Sigmoid colon (tissue), 7 donors: ENCODE results near the gene SUSD1. TPM values are rescaled to one million over a fixed set of nuclear protein-coding genes. Genes with fewer than 3 reads are reported as not detected.

ENCODE experiments used
- DNase-seq: peaks from one replicate; pipeline ENCODE4 v3.0.0-alpha.2; 2019
- H3K27ac ChIP-seq, 4 donors: fragments of 200-600 bp; sonication (generic); one replicate each; pipeline ENCODE4 v1.5.1; 2016 to 2019; ENCODE audit warnings: mild to moderate bottlenecking in 1 of 4
- H3K27me3 ChIP-seq, 3 donors: fragments of 200-600 bp; sonication (generic); one replicate each; pipeline ENCODE4 v1.5.1; 2019; ENCODE audit warnings: mild to moderate bottlenecking in 1 of 3
- H3K36me3 ChIP-seq, 4 donors: fragments of 200-600 bp; sonication (generic); one replicate each; pipeline ENCODE4 v1.5.1; 2016 to 2019
- H3K4me1 ChIP-seq, 4 donors: fragments of 200-600 bp; sonication (generic); one replicate each; pipeline ENCODE4 v1.5.1; 2017 to 2019
- H3K4me3 ChIP-seq, 4 donors: fragments of 200-600 bp; sonication (generic); one replicate each; pipeline ENCODE4 v1.5.1; 2017 to 2019; ENCODE audit warnings: mild to moderate bottlenecking in 2 of 4, moderate library complexity in 1 of 4
- H3K9me3 ChIP-seq, 4 donors: fragments of 200-600 bp in 3 of 4; sonication (generic) in 3 of 4; one replicate each; pipeline versions ENCODE4 v1.5.1 to v1.6.1; 2013 to 2019
- CTCF ChIP-seq, 4 experiments: fragments of 450-650 bp in 3 of 4; fragments of 200-600 bp in 1 of 4; IDR thresholded peaks; one replicate each; pipeline ENCODE4 v1.5.1; 2016 to 2019; ENCODE audit warnings: antibody characterized with exemption in 4 of 4, mild to moderate bottlenecking in 3 of 4, moderate library complexity in 2 of 4
- EP300 ChIP-seq, 4 donors: sonication (generic); formaldehyde crosslinking; IDR thresholded peaks; one replicate each; pipeline ENCODE4 v1.6.1; 2017; ENCODE audit warnings: antibody characterized with exemption in 4 of 4
- POLR2A ChIP-seq, 2 donors: fragments of 450-650 bp; IDR thresholded peaks; one replicate each; pipeline ENCODE4 v1.6.1; 2016; ENCODE audit warnings: antibody characterized with exemption in 2 of 2, mild to moderate bottlenecking in 2 of 2, moderate library complexity in 2 of 2
- POLR2AphosphoS5 ChIP-seq, 4 donors: sonication (generic); formaldehyde crosslinking; IDR thresholded peaks; one replicate each; pipeline ENCODE4 v1.6.1; 2017; ENCODE audit warnings: antibody characterized with exemption in 4 of 4
- WGBS, 2 donors: extraction: QIAGEN DNeasy Blood & Tissue Kit; methylation state at CpG; one replicate each; pipeline ENCODE4 v1.1.7; 2013; 5-methylcytosine and 5-hydroxymethylcytosine counted together
- intact Hi-C: fragments of 100-400 bp; cut with DNase I; formaldehyde crosslinking; loops from one replicate; pipeline ENCODE4 v1.15.1; 2023
- polyA plus RNA-seq, 3 donors: library from polyadenylated mRNA; stranded (reverse); fragments of 200-250 nt; gene quantifications; one replicate each; pipeline ENCODE4 v1.2.3, GENCODE V29; 2013
- small RNA-seq, 3 donors: library from RNA; depleted of rRNA; stranded (forward); fragments of <200 nt; gene quantifications; one replicate each; pipeline ENCODE3, GENCODE V24; 2016
- total RNA-seq, 4 donors: library from RNA; depleted of rRNA; stranded (reverse); fragments of >200 nt; gene quantifications; one replicate each; pipeline ENCODE4 v1.1.0, GENCODE V29; 2016
- donor health status: healthy with polysubstance abuse.
- donor health status: Bipolar disorder and iron deficiency.
- donor health status: healthy.

SUSD1 gene
- total and polyA plus RNA-seq, 7 donors = 1.8 to 10.7 (median 4.7) TPM

- intact Hi-C loops = no loop called here
- WGBS, 2 donors = 60 to 80% methylated on average over 10 of the region's 10 CpGs
- H3K9me3 ChIP-seq = no peaks in the 10 kb centered on the region
- DNase-seq = no peak
- no peaks in the 10 kb centered on the region for H3K4me1 ChIP-seq
- no peaks in the 10 kb centered on the region for H3K36me3 ChIP-seq
- no peak overlapping the region for H3K4me3 ChIP-seq
- no peak overlapping the region for H3K27ac ChIP-seq
- TF ChIP-seq CTCF (IDR thresholded peaks at IDR 0.05) (no peak), EP300 (IDR thresholded peaks at IDR 0.05) (no peak), POLR2A (IDR thresholded peaks at IDR 0.05) (no peak)
- H3K27me3 ChIP-seq = no peaks in the 10 kb centered on the region
Observed at GRCh38 chr9:111994831-111995458, 180.2 kb downstream of the SUSD1 start.

- no peaks in the 10 kb centered on the region for H3K36me3 ChIP-seq
- no peak overlapping the region for H3K27ac ChIP-seq
- no peak for TF ChIP-seq CTCF (IDR thresholded peaks at IDR 0.05)
- no peak for TF ChIP-seq POLR2A (IDR thresholded peaks at IDR 0.05)
- TF ChIP-seq POLR2AphosphoS5 (IDR thresholded peaks at IDR 0.05) = no peak
- intact Hi-C loops = no loop called here
- no peaks in the 10 kb centered on the region for H3K9me3 ChIP-seq
- H3K27me3 ChIP-seq = no peaks in the 10 kb centered on the region
- no peaks in the 10 kb centered on the region for H3K4me1 ChIP-seq
- 76 to 78% methylated on average over 1 of the region's 1 CpG for WGBS, 2 donors
- no peak overlapping the region for H3K4me3 ChIP-seq
- no peak for DNase-seq
Observed at GRCh38 chr9:111993319-111993718, 181.8 kb downstream of the SUSD1 start.

- no peak overlapping the region for H3K4me3 ChIP-seq
- H3K4me1 ChIP-seq = no peaks in the 10 kb centered on the region
- WGBS, 2 donors = 70 to 90% methylated on average over 2 of the region's 2 CpGs
- intact Hi-C loops = no loop called here
- no peak for DNase-seq
- no peak overlapping the region for H3K27ac ChIP-seq
- no peaks in the 10 kb centered on the region for H3K36me3 ChIP-seq
- no peak for TF ChIP-seq POLR2A (IDR thresholded peaks at IDR 0.05)
- TF ChIP-seq EP300 (IDR thresholded peaks at IDR 0.05) = no peak
- TF ChIP-seq CTCF (IDR thresholded peaks at IDR 0.05) = no peak
- no peak for TF ChIP-seq POLR2AphosphoS5 (IDR thresholded peaks at IDR 0.05)
- no peaks in the 10 kb centered on the region for H3K9me3 ChIP-seq
- no peaks in the 10 kb centered on the region for H3K27me3 ChIP-seq
Observed at GRCh38 chr9:111992523-111992922, 182.6 kb downstream of the SUSD1 start.

- no peaks in the 10 kb centered on the region for H3K36me3 ChIP-seq
- TF ChIP-seq CTCF (IDR thresholded peaks at IDR 0.05) (no peak), POLR2A (IDR thresholded peaks at IDR 0.05) (no peak), POLR2AphosphoS5 (IDR thresholded peaks at IDR 0.05) (no peak), EP300 (IDR thresholded peaks at IDR 0.05) (no peak)
- peaks cover 0 to 8% (median 3%) of the 10 kb centered on the region in 4 donors for H3K4me1 ChIP-seq
- no peaks in the 10 kb centered on the region for H3K27me3 ChIP-seq
- intact Hi-C loops = no loop called here
- no peaks in the 10 kb centered on the region for H3K9me3 ChIP-seq
- H3K4me3 ChIP-seq = no peak overlapping the region
- no peak for DNase-seq
- no peak overlapping the region for H3K27ac ChIP-seq
Observed at GRCh38 chr9:111991179-111991578, 183.9 kb downstream of the SUSD1 start.

Small RNAs within 50 kb of the gene (small RNA-seq; reads per million reads assigned to genes)
- gene RF00019 (0 reads per million in 3 donors), gene RNU6-710P (0 reads per million in 3 donors), gene RNU6-855P (0 reads per million in 3 donors)

Other genes with a start within 250 kb of the SUSD1 start
- gene PTBP3, start 158.3 kb upstream of the SUSD1 start, total RNA-seq = 10 to 100 TPM; 19.4 to 24.6 (median 22.0) TPM
- gene PTBP3, start 158.3 kb upstream of the SUSD1 start, polyA plus RNA-seq = 10 to 100 TPM; 24.0 to 42.5 (median 37.2) TPM
- 10 to 100 TPM; 35.5 to 53.5 (median 40.6) TPM for gene HSDL2, start 204.8 kb upstream of the SUSD1 start, total RNA-seq
- gene HSDL2, start 204.8 kb upstream of the SUSD1 start, polyA plus RNA-seq = 10 to 100 TPM; 24.6 to 48.6 (median 28.9) TPM